Measurements from ENCODE around the gene VTCN1. TPM values are rescaled to one million over a fixed set of nuclear protein-coding genes. Genes with fewer than 3 reads are reported as not detected.
"Not testable (repeated sequence)": the region's sequence is repeated elsewhere in the genome, so short reads cannot be mapped to it uniquely, and the experiment has no call there.

Gene VTCN1, protein sequence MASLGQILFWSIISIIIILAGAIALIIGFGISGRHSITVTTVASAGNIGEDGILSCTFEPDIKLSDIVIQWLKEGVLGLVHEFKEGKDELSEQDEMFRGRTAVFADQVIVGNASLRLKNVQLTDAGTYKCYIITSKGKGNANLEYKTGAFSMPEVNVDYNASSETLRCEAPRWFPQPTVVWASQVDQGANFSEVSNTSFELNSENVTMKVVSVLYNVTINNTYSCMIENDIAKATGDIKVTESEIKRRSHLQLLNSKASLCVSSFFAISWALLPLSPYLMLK
- not detected in 2 replicates for total RNA-seq (2014; rRNA removed; shearing (Covaris generic); ENCODE audit: low replicate concordance)

DNA sequence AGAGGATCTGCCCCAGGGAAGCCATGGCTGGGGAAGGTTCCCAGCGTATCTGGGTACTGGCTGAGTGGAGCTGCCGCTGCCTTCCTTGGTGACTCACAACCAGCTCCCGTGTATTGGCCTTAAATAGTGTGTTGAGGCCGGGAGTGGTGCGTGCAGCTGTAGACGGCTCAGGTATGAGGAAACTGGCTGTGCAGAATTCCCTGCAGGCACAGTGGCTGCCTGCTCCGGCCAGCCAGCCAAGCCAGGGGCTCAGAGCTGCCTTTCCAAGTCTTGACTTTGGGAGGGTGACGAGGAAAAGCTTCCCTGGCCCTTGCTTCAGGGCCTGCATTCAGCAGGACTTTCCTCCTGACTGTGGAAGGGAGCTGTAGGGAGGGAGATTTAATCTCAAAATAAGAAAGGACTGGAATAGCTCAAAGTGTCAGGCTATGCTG is at the start of gene VTCN1:
VTCN1 (minus strand) TSS at position 97 of the 431 bp plus-strand sequence; CDS start at position 25, 72 bp downstream.
- Histone ChIP-seq H3K27ac (ENCODE audit: low read length) (no peak within 1 kb of the TSS), H3K9ac (ENCODE audit: low read length) (no peak within 1 kb of the TSS), H3K4me2 (ENCODE audit: low read depth, low read length, poor library complexity, severe bottlenecking) (no peak within 1 kb of the TSS)

DNA sequence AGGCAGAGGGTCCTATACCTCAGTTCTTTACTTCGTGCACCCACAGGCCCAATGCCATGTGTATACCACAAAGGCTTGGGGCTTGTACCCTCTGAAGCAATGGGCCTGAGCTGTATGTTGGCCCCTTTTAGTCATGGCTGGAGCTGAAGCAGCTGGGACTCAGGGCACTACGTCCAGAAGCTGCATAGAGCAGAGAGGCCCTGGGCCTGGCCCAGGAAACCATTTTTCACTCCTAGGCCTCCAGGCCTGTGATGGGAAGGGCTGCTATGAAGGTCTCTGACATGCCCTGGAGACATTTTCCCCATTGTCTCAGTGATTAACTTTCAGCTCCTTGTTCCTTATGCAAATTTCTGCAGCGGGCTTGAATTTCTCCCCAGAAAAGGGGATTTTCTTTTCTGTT is 48.1 kb upstream of the VTCN1 start:
- H3K27ac ChIP-seq (ENCODE audit: low read length) = no peak overlapping the region
- H3K79me2 ChIP-seq (ENCODE audit: low read length) = no peaks in the 10 kb centered on the region
- H3K4me2 ChIP-seq (ENCODE audit: low read depth, low read length, poor library complexity, severe bottlenecking) = no peak overlapping the region
- no peaks in the 10 kb centered on the region for H3K36me3 ChIP-seq (ENCODE audit: insufficient read depth, low read length)
- no peak overlapping the region for H2AFZ ChIP-seq (ENCODE audit: low read length)
- H3K4me3 ChIP-seq (ENCODE audit: low read length) = no peak overlapping the region
- H3K9me2 ChIP-seq (replicated peaks; ENCODE audit: insufficient read depth, low read length) = no peaks in the 10 kb centered on the region
- no peaks in the 10 kb centered on the region for H3K27me3 ChIP-seq (ENCODE audit: low read length)
- DNase-seq = no peak
- no peaks in the 10 kb centered on the region for H3K4me1 ChIP-seq (ENCODE audit: low read length)
- H3K9me3 ChIP-seq (ENCODE audit: low read length) = no peaks in the 10 kb centered on the region
- H4K20me1 ChIP-seq (ENCODE audit: insufficient read depth, low read depth, low read length) = no peaks in the 10 kb centered on the region
- H3K9ac ChIP-seq (ENCODE audit: low read length) = no peak overlapping the region

More for the DNA sequence above, at the start of gene VTCN1:
- no peak within 1 kb of the TSS for H2AFZ ChIP-seq (ENCODE audit: low read length)
- no peak for DNase-seq
- H3K4me3 ChIP-seq (ENCODE audit: low read length) = no peak within 1 kb of the TSS
- no peaks in the 10 kb centered on the region for H3K36me3 ChIP-seq (ENCODE audit: insufficient read depth, low read length)
- H3K79me2 ChIP-seq (ENCODE audit: low read length) = no peaks in the 10 kb centered on the region
- H3K4me1 ChIP-seq (ENCODE audit: low read length) = no peaks in the 10 kb centered on the region
- no peaks in the 10 kb centered on the region for H4K20me1 ChIP-seq (ENCODE audit: insufficient read depth, low read depth, low read length)
- no peaks in the 10 kb centered on the region for H3K9me3 ChIP-seq (ENCODE audit: low read length)
- H3K9me2 ChIP-seq (replicated peaks; ENCODE audit: insufficient read depth, low read length) = no peaks in the 10 kb centered on the region
- H3K27me3 ChIP-seq (ENCODE audit: low read length) = no peaks in the 10 kb centered on the region

DNA sequence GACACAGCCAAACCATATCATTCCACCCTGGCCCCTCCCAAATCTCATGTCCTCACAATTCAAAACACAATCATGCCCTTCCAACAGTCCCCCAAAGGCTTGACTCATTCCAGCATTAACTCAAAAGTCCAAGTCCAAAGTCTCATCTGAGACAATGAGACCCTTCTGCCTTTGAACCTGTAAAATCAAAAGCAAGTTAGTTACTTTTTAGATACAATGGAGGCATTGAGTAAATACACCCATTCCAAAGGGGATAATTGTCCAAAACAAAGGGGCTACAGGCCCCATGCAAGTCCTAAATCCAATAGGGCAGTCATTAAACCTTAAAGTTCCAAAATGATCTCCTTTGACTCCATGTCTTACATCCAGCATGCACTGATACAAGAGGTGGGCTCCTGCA is 47.3 kb upstream of the VTCN1 start:
- not testable (repeated sequence) for H3K4me2 ChIP-seq (ENCODE audit: low read depth, low read length, poor library complexity, severe bottlenecking); H3K79me2 ChIP-seq (ENCODE audit: low read length); H3K9ac ChIP-seq (ENCODE audit: low read length); H3K4me3 ChIP-seq (ENCODE audit: low read length); H3K9me3 ChIP-seq (ENCODE audit: low read length); H4K20me1 ChIP-seq (ENCODE audit: insufficient read depth, low read depth, low read length); H3K27ac ChIP-seq (ENCODE audit: low read length); H3K36me3 ChIP-seq (ENCODE audit: insufficient read depth, low read length); H3K4me1 ChIP-seq (ENCODE audit: low read length); H3K27me3 ChIP-seq (ENCODE audit: low read length); DNase-seq; H2AFZ ChIP-seq (ENCODE audit: low read length); H3K9me2 ChIP-seq (replicated peaks; ENCODE audit: insufficient read depth, low read length)

DNA sequence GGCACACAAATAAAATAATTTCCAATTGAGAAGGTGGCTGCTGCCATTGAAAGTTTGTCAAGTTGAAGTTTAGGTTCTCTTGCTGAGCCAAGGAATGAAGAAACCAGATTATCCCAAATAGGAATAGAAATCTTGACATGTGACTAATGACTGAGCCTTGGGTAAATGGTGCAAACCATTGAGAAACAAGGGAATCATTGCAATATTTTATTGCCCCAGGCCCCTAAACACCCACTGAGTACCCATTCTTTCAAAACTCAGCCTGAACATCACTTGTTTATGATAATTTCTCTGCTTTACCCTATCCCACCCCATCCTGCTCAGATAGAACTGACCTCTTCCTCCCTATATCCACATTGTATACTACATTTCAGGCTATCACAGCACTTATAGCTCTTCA is 46.6 kb upstream of the VTCN1 start:
- DNase-seq = no peak
- Histone ChIP-seq H3K36me3 (ENCODE audit: insufficient read depth, low read length) (no peaks in the 10 kb centered on the region), H2AFZ (ENCODE audit: low read length) (no peak overlapping the region), H3K79me2 (ENCODE audit: low read length) (no peaks in the 10 kb centered on the region), H4K20me1 (ENCODE audit: insufficient read depth, low read depth, low read length) (no peaks in the 10 kb centered on the region), H3K27me3 (ENCODE audit: low read length) (no peaks in the 10 kb centered on the region), H3K27ac (ENCODE audit: low read length) (no peak overlapping the region), H3K9me2 (replicated peaks; ENCODE audit: insufficient read depth, low read length) (no peaks in the 10 kb centered on the region), H3K4me2 (ENCODE audit: low read depth, low read length, poor library complexity, severe bottlenecking) (no peak overlapping the region), H3K9ac (ENCODE audit: low read length) (no peak overlapping the region), H3K4me3 (ENCODE audit: low read length) (no peak overlapping the region), H3K9me3 (ENCODE audit: low read length) (no peaks in the 10 kb centered on the region), H3K4me1 (ENCODE audit: low read length) (no peaks in the 10 kb centered on the region)

DNA sequence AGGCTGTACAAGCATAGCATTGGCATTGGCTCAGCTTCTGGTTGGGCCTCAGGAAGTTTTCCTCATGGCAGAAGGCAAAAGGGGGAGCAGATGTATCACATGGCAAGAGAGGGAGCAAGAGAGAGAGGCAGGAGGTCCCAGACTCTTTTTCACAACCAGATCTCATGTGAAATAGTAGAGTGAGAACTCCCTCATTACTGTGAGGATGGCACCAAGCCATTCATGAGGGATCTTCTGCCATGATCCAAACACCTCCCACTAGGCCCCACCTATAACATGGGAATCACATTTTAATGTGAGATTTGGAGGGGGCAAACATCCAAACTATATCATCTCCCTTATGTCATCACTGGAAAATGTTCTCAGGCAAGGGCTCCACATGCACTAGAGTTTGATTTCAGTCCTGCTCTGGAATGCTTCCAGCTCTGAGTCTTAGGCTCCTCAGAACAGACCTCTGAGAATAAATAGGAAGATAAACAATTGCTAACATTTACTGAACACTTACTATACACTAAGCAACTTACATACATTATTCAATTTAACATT is 39.4 kb upstream of the VTCN1 start:
- Histone ChIP-seq H3K4me2 (ENCODE audit: low read depth, low read length, poor library complexity, severe bottlenecking) (no peak overlapping the region), H3K79me2 (ENCODE audit: low read length) (no peaks in the 10 kb centered on the region), H3K27me3 (ENCODE audit: low read length) (no peaks in the 10 kb centered on the region), H3K4me3 (ENCODE audit: low read length) (no peak overlapping the region), H3K9ac (ENCODE audit: low read length) (no peak overlapping the region), H3K9me2 (replicated peaks; ENCODE audit: insufficient read depth, low read length) (no peaks in the 10 kb centered on the region), H3K9me3 (ENCODE audit: low read length) (no peaks in the 10 kb centered on the region), H3K27ac (ENCODE audit: low read length) (no peak overlapping the region), H4K20me1 (ENCODE audit: insufficient read depth, low read depth, low read length) (no peaks in the 10 kb centered on the region), H3K36me3 (ENCODE audit: insufficient read depth, low read length) (no peaks in the 10 kb centered on the region), H2AFZ (ENCODE audit: low read length) (no peak overlapping the region), H3K4me1 (ENCODE audit: low read length) (peaks cover 5% of the 10 kb centered on the region)
- DNase-seq = no peak

DNA sequence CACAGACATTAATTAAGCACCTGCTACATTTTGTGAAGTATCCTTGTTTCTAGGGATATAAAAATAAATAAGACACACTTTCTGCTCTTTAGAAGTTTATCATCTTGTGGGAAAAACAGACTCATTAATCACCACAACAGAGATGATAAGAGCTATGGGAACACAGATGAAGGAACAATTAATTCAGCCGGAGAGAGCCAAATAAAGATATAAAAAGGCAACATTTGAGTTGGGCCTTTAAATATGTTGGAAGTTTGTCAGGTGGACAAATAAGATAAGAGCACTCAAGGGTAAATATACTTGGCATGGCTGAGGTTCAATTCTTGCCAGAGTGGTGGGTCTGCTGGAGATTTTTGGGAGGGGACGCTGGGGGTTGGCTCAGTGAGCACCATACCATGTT is 34.2 kb upstream of the VTCN1 start:
- no peaks in the 10 kb centered on the region for H3K79me2 ChIP-seq (ENCODE audit: low read length)
- no peak overlapping the region for H3K9ac ChIP-seq (ENCODE audit: low read length)
- H3K27ac ChIP-seq (ENCODE audit: low read length) = no peak overlapping the region
- peaks cover 5% of the 10 kb centered on the region for H3K4me1 ChIP-seq (ENCODE audit: low read length)
- H3K9me2 ChIP-seq (replicated peaks; ENCODE audit: insufficient read depth, low read length) = no peaks in the 10 kb centered on the region
- H3K4me3 ChIP-seq (ENCODE audit: low read length) = no peak overlapping the region
- no peak overlapping the region for H3K4me2 ChIP-seq (ENCODE audit: low read depth, low read length, poor library complexity, severe bottlenecking)
- H3K27me3 ChIP-seq (ENCODE audit: low read length) = no peaks in the 10 kb centered on the region
- H2AFZ ChIP-seq (ENCODE audit: low read length) = no peak overlapping the region
- H3K36me3 ChIP-seq (ENCODE audit: insufficient read depth, low read length) = no peaks in the 10 kb centered on the region
- no peak for DNase-seq
- no peaks in the 10 kb centered on the region for H4K20me1 ChIP-seq (ENCODE audit: insufficient read depth, low read depth, low read length)
- no peaks in the 10 kb centered on the region for H3K9me3 ChIP-seq (ENCODE audit: low read length)

DNA sequence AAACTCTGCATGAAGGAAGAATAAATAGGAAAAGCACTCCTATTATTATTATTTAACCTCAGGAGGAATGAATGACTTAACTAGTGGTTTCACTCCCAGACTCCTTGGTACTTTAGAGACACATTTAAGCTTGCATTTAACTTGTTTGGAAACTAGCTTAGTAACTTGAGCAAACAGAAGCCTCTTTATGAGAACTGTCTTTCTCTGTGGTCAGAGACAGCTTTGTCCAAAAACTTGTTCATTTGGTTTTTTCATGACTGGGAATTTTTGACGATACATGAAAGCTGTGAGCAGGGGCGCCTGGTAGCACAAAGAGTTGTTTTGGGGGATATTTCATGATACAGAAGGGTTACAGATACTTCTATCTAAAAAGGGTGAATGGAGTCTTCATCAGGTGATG is 33.6 kb upstream of the VTCN1 start:
- Histone ChIP-seq H3K9me3 (ENCODE audit: low read length) (no peaks in the 10 kb centered on the region), H3K4me3 (ENCODE audit: low read length) (no peak overlapping the region), H3K9me2 (replicated peaks; ENCODE audit: insufficient read depth, low read length) (no peaks in the 10 kb centered on the region), H3K36me3 (ENCODE audit: insufficient read depth, low read length) (no peaks in the 10 kb centered on the region), H3K27ac (ENCODE audit: low read length) (no peak overlapping the region), H2AFZ (ENCODE audit: low read length) (no peak overlapping the region), H3K27me3 (ENCODE audit: low read length) (no peaks in the 10 kb centered on the region), H3K79me2 (ENCODE audit: low read length) (no peaks in the 10 kb centered on the region), H3K4me2 (ENCODE audit: low read depth, low read length, poor library complexity, severe bottlenecking) (no peak overlapping the region), H3K4me1 (ENCODE audit: low read length) (peaks cover 5% of the 10 kb centered on the region), H3K9ac (ENCODE audit: low read length) (no peak overlapping the region), H4K20me1 (ENCODE audit: insufficient read depth, low read depth, low read length) (no peaks in the 10 kb centered on the region)
- DNase-seq = no peak

DNA sequence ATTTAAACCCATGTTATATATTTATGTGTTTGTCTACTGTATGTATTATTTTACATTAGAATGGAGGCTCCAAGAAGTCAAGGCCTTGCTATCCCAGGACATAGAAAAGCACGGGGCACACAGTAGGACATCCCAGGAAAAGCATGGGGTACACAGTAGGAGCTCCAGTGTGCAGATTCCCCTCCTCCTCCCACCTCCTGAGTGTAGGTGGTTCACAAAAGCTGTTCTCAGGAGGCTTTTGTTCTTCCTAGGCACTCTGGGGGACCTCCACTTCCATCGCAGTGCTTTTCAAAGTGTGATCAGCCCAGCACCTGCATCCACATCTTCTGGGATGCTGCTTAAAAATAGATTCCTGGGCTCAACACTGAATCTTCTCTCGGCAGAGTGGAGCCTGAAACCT is 30.8 kb upstream of the VTCN1 start:
- Histone ChIP-seq H3K4me3 (ENCODE audit: low read length) (no peak overlapping the region), H3K4me2 (ENCODE audit: low read depth, low read length, poor library complexity, severe bottlenecking) (no peak overlapping the region), H3K79me2 (ENCODE audit: low read length) (no peaks in the 10 kb centered on the region), H3K27ac (ENCODE audit: low read length) (no peak overlapping the region), H3K9me2 (replicated peaks; ENCODE audit: insufficient read depth, low read length) (no peaks in the 10 kb centered on the region), H2AFZ (ENCODE audit: low read length) (no peak overlapping the region), H4K20me1 (ENCODE audit: insufficient read depth, low read depth, low read length) (no peaks in the 10 kb centered on the region), H3K27me3 (ENCODE audit: low read length) (no peaks in the 10 kb centered on the region), H3K9ac (ENCODE audit: low read length) (no peak overlapping the region), H3K9me3 (ENCODE audit: low read length) (no peaks in the 10 kb centered on the region), H3K36me3 (ENCODE audit: insufficient read depth, low read length) (no peaks in the 10 kb centered on the region), H3K4me1 (ENCODE audit: low read length) (no peaks in the 10 kb centered on the region)
- DNase-seq = no peak
